Measurements from ENCODE around the gene RPL10A. TPM values are rescaled to one million over a fixed set of nuclear protein-coding genes. Genes with fewer than 3 reads are reported as not detected.
"Not testable (repeated sequence)": the region's sequence is repeated elsewhere in the genome, so short reads cannot be mapped to it uniquely, and the experiment has no call there.

The RPL10A gene
- total RNA-seq (2014; rRNA removed; shearing (Covaris generic)): 2,010 and 2,016 TPM in 2 replicates

DNA sequence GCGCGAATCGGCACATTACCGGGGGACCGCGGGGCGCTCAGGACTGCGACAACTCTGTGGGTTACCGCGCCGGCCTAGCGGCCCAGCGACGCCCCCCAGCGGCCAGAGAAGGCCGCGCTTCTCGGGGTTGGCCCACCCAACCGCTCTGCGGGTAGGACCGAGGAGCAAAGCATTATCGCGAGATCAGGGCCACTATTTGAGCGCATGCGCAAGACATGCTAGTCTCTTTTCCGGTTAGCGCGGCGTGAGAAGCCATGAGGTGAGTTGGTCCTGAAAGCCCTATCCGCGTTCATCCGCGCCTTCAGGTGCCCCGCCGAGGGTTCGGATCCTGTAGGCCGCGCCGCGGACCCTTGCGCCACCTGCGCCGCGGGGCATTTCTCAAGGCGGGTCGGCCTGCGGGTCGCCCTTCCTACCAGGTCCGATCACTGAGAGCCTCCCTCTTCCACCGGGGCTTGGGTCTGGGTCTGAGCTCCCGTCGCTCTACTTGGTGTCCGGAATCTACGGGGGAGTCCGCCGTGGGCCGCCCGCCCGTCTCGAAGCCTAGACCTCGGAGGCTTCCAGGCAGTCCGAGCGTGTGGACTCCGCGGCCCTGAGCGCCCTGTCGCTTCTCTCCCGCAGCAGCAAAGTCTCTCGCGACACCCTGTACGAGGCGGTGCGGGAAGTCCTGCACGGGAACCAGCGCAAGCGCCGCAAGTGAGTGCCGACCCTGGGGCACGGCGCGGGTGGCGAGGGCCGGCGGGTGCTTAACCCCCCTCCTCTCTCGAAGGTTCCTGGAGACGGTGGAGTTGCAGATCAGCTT lies at the start of gene RPL10A:
TSS of gene RPL10A (plus strand) at position 221 of the 799 bp plus-strand sequence. CDS start at position 255, 34 bp downstream.
- Histone ChIP-seq H3K4me3 (peak within 1 kb of the TSS; percentile 98), H3K9me3 (replicated peaks) (no peaks in the 10 kb centered on the region), H3K27ac (peak within 1 kb of the TSS; percentile 92), H3K36me3 (peaks cover 55% of the 10 kb centered on the region), H3K4me1 (peaks cover 17% of the 10 kb centered on the region), H3K27me3 (no peaks in the 10 kb centered on the region)
- DNase-seq: peak; percentile 96 to 98

DNA sequence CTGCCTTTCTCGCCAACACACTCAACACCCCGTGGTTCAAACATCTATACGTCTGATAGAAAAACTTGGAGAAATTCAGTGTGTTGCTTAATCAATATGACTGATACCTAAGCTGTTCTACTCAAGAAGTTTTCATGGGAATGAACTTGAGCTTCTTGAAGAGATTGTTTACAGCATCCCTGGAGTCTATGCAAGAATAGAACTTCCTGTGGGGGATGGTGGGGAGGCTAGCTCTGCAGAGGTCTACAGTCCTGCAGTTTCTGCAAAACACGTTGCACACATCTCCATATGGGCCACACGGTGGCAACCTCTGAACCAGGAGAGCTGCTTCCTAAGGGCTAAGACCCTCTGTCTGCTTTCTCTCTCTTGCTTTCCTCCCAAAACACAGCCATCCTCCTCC lies 48.8 kb upstream of the RPL10A start:
- DNase-seq: no peak
- H3K27ac ChIP-seq: no peak overlapping the region

DNA sequence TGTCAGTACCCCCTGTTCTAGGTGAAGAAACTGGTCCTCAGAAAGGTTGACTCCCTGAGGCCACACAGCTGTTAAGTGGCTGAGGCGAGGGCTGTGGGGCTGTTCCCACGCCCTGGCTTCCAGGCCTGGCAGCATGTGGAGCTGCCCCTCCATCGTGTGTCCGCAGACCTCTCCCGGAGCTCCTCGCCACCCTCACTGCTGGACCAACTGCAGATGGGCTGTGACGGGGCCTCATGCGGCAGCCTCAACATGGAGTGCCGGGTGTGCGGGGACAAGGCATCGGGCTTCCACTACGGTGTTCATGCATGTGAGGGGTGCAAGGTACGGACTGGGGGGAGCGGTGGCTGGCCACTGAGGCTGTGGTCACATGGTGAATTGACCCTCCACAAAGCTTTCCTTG lies 48.2 kb upstream of the RPL10A start:
- H3K27ac ChIP-seq: no peak overlapping the region
- H3K27me3 ChIP-seq: no peaks in the 10 kb centered on the region
- H3K9me3 ChIP-seq (replicated peaks): no peaks in the 10 kb centered on the region
- H3K4me1 ChIP-seq: no peaks in the 10 kb centered on the region; the same call in 1 of the 2 replicates
- peaks cover 2% of the 10 kb centered on the region for H3K36me3 ChIP-seq
- H3K4me3 ChIP-seq: no peak overlapping the region
- no peak for DNase-seq

More for the DNA sequence above, 48.8 kb upstream of the RPL10A start:
- Histone ChIP-seq H3K4me3 (no peak overlapping the region), H3K27me3 (no peaks in the 10 kb centered on the region), H3K4me1 (no peaks in the 10 kb centered on the region), H3K9me3 (replicated peaks) (no peaks in the 10 kb centered on the region), H3K36me3 (peaks cover 2% of the 10 kb centered on the region)

DNA sequence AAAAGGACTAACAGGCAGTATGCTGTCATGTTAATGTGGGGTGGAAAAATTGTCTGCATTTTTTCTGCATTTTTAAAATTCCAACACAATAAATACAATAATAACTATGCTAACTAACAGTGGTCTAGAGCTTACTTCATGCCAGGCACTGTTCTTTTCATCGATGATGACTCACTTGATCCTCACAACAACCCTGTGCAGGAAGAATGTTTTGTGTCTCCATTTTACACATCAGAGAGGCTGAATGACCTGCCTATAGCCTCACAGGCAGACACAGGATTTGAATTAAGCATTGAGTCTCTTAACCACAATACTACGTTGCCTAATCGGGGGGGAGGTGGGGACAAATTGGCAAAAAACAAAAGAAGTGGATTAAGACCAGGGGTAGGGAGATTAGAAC lies 42.9 kb upstream of the RPL10A start:
- no peak for DNase-seq
- H3K4me1 ChIP-seq: peaks cover 7% of the 10 kb centered on the region; the same call in 1 of the 2 replicates
- H3K36me3 ChIP-seq: peaks cover 7% of the 10 kb centered on the region; the same call in 1 of the 2 replicates
- H3K9me3 ChIP-seq (replicated peaks): peaks cover 3% of the 10 kb centered on the region; the same call in 1 of the 2 replicates
- H3K4me3 ChIP-seq: no peak overlapping the region
- peak overlapping the region; percentile 54 for H3K27ac ChIP-seq
- no peaks in the 10 kb centered on the region for H3K27me3 ChIP-seq

DNA sequence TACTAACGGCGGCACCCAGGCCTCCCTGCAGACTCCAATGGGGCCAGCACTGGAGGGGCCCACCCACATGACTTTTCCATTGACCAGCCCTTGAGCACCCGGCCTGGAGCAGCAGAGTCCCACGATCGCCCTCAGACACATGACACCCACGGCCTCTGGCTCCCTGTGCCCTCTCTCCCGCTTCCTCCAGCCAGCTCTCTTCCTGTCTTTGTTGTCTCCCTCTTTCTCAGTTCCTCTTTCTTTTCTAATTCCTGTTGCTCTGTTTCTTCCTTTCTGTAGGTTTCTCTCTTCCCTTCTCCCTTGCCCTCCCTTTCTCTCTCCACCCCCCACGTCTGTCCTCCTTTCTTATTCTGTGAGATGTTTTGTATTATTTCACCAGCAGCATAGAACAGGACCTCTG lies 42.1 kb upstream of the RPL10A start:
- Histone ChIP-seq H3K4me1 (peaks cover 7% of the 10 kb centered on the region; the same call in 1 of the 2 replicates), H3K9me3 (replicated peaks) (peaks cover 3% of the 10 kb centered on the region; the same call in 1 of the 2 replicates), H3K27ac (no peak overlapping the region; the same call in 1 of the 2 replicates), H3K36me3 (peaks cover 7% of the 10 kb centered on the region; the same call in 1 of the 2 replicates), H3K27me3 (no peaks in the 10 kb centered on the region), H3K4me3 (no peak overlapping the region)
- no peak for DNase-seq

DNA sequence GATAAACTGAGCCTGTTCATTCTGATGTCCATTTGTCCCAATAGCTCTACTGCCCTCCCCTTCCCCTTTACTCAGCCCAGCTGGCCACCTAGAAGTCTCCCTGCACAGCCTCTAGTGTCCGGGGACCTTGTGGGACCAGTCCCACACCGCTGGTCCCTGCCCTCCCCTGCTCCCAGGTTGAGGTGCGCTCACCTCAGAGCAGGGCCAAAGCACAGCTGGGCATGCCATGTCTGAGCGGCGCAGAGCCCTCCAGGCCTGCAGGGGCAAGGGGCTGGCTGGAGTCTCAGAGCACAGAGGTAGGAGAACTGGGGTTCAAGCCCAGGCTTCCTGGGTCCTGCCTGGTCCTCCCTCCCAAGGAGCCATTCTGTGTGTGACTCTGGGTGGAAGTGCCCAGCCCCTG lies 40.8 kb upstream of the RPL10A start:
- Histone ChIP-seq H3K4me1 (peaks cover 7% of the 10 kb centered on the region; the same call in 1 of the 2 replicates), H3K36me3 (peaks cover 7% of the 10 kb centered on the region; the same call in 1 of the 2 replicates), H3K27me3 (no peaks in the 10 kb centered on the region), H3K27ac (no peak overlapping the region), H3K9me3 (replicated peaks) (peaks cover 3% of the 10 kb centered on the region; the same call in 1 of the 2 replicates), H3K4me3 (no peak overlapping the region)
- no peak for DNase-seq

DNA sequence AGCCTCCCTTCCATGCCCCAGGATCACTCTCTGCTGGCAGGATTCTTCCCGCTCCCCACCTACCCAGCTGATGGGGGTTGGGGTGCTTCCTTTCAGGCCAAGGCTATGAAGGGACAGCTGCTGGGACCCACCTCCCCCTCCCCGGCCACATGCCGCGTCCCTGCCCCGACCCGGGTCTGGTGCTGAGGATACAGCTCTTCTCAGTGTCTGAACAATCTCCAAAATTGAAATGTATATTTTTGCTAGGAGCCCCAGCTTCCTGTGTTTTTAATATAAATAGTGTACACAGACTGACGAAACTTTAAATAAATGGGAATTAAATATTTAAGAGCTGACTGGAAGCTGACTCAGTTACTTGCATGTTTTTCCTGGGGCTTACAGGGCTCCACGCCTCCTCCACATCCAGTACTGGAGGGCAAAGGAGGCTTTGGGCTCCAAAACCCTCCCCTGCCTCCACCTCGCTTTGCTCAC lies 40.3 kb upstream of the RPL10A start:
- H3K4me3 ChIP-seq: no peak overlapping the region
- H3K9me3 ChIP-seq (replicated peaks): peaks cover 3% of the 10 kb centered on the region; the same call in 1 of the 2 replicates
- no peak for DNase-seq
- H3K27me3 ChIP-seq: no peaks in the 10 kb centered on the region
- peaks cover 7% of the 10 kb centered on the region; the same call in 1 of the 2 replicates for H3K4me1 ChIP-seq
- no peak overlapping the region for H3K27ac ChIP-seq
- peaks cover 7% of the 10 kb centered on the region; the same call in 1 of the 2 replicates for H3K36me3 ChIP-seq

DNA sequence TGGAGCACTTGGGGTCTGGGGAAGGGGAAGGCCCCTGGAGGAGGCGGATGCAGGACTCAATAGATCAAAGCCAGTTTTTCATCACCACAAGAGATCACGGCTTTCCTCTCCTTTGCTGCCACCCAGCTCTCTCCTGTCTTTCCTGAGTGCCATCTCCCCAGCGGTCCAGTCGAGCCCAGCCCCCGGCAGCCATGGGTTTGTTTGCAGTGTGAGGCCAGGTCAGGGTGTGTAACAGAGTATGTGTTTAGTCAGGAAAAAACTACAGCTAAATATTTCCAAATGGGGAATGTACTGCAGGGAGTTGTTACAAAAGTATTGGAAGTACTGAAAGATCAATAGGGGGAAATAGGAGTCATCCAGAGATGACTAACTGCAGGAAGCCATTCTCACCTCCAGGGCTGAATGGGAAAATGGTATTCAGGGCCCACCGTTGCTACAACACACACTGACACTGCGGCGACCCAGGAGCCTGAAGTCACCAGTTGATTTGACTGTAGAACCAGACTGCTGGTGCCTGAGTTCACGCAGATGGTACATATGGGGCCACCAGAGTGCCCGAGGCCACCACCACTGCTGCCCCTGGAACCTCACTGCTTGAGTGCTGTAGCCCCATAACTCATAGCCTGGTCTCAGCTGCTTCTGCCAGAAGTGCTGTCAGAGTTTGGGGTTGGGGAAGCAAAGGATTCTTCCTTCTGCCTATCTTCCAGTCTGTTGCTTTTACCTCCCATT lies 39.6 kb upstream of the RPL10A start:
- no peak for DNase-seq
- H3K36me3 ChIP-seq: peaks cover 7% of the 10 kb centered on the region; the same call in 1 of the 2 replicates
- no peaks in the 10 kb centered on the region for H3K27me3 ChIP-seq
- H3K27ac ChIP-seq: no peak overlapping the region
- peaks cover 7% of the 10 kb centered on the region; the same call in 1 of the 2 replicates for H3K4me1 ChIP-seq
- H3K9me3 ChIP-seq (replicated peaks): peaks cover 3% of the 10 kb centered on the region; the same call in 1 of the 2 replicates
- no peak overlapping the region for H3K4me3 ChIP-seq

DNA sequence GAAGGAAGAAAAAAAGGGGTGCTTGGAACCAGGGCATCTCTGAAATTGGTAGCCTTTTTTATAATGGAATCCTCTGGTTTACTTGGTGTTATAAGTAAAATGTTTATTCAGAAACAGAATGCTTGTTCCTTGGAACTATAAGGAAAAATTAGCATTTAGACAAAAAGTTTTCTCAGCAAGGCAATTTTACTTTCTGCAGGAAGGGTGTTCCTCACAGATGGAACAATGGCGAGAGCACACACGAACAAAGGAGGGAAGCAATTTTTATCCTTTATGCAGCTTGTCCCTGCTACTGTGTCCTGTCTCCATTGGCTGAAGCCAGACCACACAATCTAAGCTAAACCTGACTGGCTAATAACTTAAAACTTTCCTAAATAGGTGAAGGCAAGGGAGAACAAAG lies 38.7 kb upstream of the RPL10A start:
- DNase-seq: no peak
- H3K27me3 ChIP-seq: no peaks in the 10 kb centered on the region
- no peak overlapping the region for H3K27ac ChIP-seq
- no peak overlapping the region for H3K4me3 ChIP-seq
- peaks cover 3% of the 10 kb centered on the region; the same call in 1 of the 2 replicates for H3K9me3 ChIP-seq (replicated peaks)
- H3K36me3 ChIP-seq: peaks cover 7% of the 10 kb centered on the region; the same call in 1 of the 2 replicates
- peaks cover 7% of the 10 kb centered on the region; the same call in 1 of the 2 replicates for H3K4me1 ChIP-seq

DNA sequence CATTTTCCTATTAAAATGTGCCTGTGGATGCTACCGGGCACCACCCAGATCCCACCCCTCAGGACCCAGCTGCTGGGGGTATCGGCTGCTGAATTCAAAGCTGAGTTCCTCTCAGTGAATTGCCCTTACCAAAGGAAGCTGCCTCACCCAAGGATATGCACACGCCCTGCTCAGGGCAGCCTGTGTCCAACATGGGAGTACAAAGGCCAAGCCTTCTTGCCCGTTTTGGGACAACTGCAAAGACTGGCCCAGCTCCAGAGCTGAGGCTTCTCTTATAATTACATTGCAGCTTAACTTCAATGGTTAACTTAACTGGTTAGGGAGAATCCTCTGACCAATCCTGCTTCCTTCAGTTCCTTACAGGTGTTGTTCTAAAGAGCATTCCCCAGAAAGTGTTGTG lies 35.9 kb upstream of the RPL10A start:
- H3K4me3 ChIP-seq: no peak overlapping the region
- H3K36me3 ChIP-seq: no peaks in the 10 kb centered on the region
- DNase-seq: no peak
- no peaks in the 10 kb centered on the region for H3K27me3 ChIP-seq
- H3K27ac ChIP-seq: no peak overlapping the region
- peaks cover 3% of the 10 kb centered on the region; the same call in 1 of the 2 replicates for H3K9me3 ChIP-seq (replicated peaks)
- no peaks in the 10 kb centered on the region for H3K4me1 ChIP-seq

DNA sequence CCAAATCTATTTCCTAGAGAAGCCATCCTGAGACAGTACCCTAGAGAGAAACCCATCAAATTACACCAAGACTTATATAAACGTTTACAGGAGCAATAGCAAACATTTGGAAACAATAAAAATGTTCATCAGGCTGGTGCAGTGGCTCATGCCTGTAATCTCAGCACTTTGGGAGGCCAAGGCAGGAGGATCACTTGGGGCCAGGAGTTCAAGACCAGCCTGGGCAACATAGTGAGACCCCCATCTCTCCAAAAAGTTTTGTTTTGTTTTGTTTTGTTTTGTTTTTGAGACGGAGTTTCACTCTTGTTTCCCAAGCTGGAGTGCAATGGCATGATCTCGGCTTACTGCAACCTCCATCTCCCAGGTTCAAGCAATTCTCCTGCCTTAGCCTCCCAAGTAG lies 35.5 kb upstream of the RPL10A start:
- not testable (repeated sequence) for H3K4me1 ChIP-seq; H3K9me3 ChIP-seq (replicated peaks); H3K4me3 ChIP-seq; DNase-seq; H3K36me3 ChIP-seq; H3K27me3 ChIP-seq; H3K27ac ChIP-seq

DNA sequence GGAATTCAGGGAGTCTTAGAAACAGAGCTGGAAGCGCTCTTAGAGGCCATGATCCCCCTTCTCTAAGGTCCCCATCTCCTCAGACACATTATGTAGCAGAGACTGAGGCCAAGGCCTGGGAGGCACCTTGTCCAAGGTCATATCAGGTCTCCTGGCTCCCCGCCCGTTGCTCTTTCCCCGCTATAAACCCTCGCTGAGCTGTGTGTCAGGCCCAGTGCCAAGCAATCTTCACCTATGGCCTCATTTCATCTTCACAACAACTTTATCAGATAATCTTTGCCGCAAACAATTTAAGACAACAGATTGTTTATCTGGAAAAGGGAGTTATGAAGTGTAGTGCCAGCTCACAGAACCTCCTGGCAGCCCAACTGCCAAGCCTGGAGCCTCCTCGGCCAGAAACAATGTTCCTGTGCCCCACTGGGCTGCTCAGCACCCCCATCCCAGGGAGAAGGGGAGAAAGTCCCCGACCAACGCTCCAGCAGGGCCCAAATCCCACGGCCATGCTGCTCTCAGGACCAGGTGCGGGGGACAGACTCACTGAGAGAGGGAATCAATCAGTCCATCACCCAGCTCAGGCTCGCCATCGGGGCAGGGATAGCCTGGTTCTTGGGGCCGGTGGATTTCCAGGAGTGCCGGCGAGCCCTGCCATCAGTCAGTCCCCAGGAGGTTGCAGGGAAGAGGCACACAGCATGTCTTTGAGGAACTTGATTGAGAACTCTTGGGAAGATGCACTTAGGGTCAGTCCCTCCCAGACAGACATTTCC lies 32.9 kb upstream of the RPL10A start:
- no peak for DNase-seq
- Histone ChIP-seq H3K27me3 (no peaks in the 10 kb centered on the region), H3K36me3 (no peaks in the 10 kb centered on the region), H3K9me3 (replicated peaks) (no peaks in the 10 kb centered on the region), H3K4me1 (no peaks in the 10 kb centered on the region), H3K4me3 (no peak overlapping the region), H3K27ac (no peak overlapping the region)

DNA sequence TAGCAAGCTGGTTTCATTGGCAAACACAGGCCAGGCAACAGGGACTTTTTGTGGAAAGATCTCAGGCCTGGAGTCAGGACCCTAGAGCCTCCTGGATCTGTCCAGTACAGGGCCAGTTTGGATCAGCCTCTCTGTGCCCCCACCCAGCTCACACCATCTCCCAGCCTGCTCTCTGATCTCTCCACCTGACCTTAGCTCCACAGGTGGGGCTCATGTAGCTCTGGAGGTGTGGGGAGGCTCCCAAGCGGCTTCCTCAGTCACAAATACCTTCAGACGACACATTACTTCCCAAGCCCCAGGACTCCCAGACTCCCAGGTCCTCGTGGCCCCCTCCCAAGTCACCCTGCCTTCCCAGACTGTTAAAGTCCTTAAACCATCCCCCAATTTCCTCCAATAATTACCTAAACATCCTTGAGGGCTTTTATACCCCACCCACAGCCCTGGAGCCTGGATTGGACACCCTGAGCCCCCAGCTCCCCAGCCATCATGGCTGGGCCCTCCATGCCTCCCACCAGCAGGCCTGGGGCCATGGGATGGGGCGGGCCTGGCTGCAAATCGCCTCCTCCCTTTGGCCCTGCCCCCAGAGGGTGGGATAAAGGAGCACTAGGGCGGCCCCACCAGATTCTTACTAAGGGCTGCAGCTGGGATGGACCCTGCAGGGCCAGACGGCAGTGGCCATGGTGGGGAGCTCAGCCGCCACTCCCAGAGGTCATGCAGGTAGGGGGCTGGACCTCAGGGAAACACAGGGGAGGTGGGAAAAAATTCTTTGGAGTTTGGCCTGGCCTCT lies 31.9 kb upstream of the RPL10A start:
- H3K4me1 ChIP-seq: no peaks in the 10 kb centered on the region
- no peak for DNase-seq
- H3K4me3 ChIP-seq: no peak overlapping the region
- no peaks in the 10 kb centered on the region for H3K27me3 ChIP-seq
- H3K36me3 ChIP-seq: no peaks in the 10 kb centered on the region
- no peak overlapping the region for H3K27ac ChIP-seq
- no peaks in the 10 kb centered on the region for H3K9me3 ChIP-seq (replicated peaks)

Measured in SJCRH30 (cell line).